SK-N-SH treated with all-trans-retinoic acid at 6 μM for 48 hours (cell line): ENCODE results near the gene MDC1.

Experiments
- ATAC-seq: fragments of 200-7000 bp; cut with Tn5 transposase; 3 replicates; pipeline ENCODE4 v1.9.1; 2020; ENCODE audit warnings: mild to moderate bottlenecking, moderate library complexity
- ARNTL ChIP-seq: fragments of 450-650 bp; formaldehyde crosslinking; IDR thresholded peaks from 2 replicates; pipeline ENCODE4 v1.5.0; 2020; ENCODE audit warnings: low read depth, mild to moderate bottlenecking, moderate library complexity, borderline replicate concordance
- BACH2 ChIP-seq: fragments of 250-450 bp; sonication (Bioruptor Pico); IDR thresholded peaks from 2 replicates; pipeline ENCODE4 v1.9.0; 2021; ENCODE audit warnings: mild to moderate bottlenecking, borderline replicate concordance
- CSDC2 ChIP-seq: fragments of 250-450 bp; sonication (Bioruptor Pico); IDR thresholded peaks from 2 replicates; pipeline ENCODE4 v1.5.0; 2020; ENCODE audit warnings: mild to moderate bottlenecking, moderate library complexity
- GLIS3 ChIP-seq: fragments of 250-450 bp; sonication (Bioruptor Pico); IDR thresholded peaks from 2 replicates; pipeline ENCODE4 v1.5.0; 2020; ENCODE audit warnings: mild to moderate bottlenecking, moderate library complexity
- ISL1 ChIP-seq: fragments of 250-450 bp; sonication (Bioruptor Pico); IDR thresholded peaks from 2 replicates; pipeline ENCODE4 v2.1.2; 2022; ENCODE audit warnings: mild to moderate bottlenecking, moderate library complexity
- OSR1 ChIP-seq: fragments of 250-450 bp; sonication (Bioruptor Pico); IDR thresholded peaks from 2 replicates; pipeline ENCODE4 v1.8.0; 2022; ENCODE audit warnings: moderate library complexity, mild to moderate bottlenecking, inconsistent platforms
- PATZ1 ChIP-seq: fragments of 250-450 bp; sonication (Bioruptor Pico); IDR thresholded peaks from 2 replicates; pipeline ENCODE4 v1.8.0; 2020; ENCODE audit warnings: mild to moderate bottlenecking, moderate library complexity, borderline replicate concordance
- PPARA ChIP-seq: fragments of 250-450 bp; sonication (Bioruptor Pico); IDR thresholded peaks from 2 replicates; pipeline ENCODE4 v1.5.0; 2020; ENCODE audit warnings: mild to moderate bottlenecking, borderline replicate concordance
- RARB ChIP-seq: fragments of 250-450 bp; sonication (Bioruptor Pico); IDR thresholded peaks from 2 replicates; pipeline ENCODE4 v1.8.0; 2021; ENCODE audit warnings: mild to moderate bottlenecking, moderate library complexity
- SNAI2 ChIP-seq: fragments of 250-450 bp; sonication (Bioruptor Pico); IDR thresholded peaks from 2 replicates; pipeline ENCODE4 v1.5.0; 2020; ENCODE audit warnings: mild to moderate bottlenecking, moderate library complexity
- TCF4 ChIP-seq: fragments of 250-450 bp; sonication (Bioruptor Pico); IDR thresholded peaks from 2 replicates; pipeline ENCODE4 v1.8.0; 2021; ENCODE audit warnings: mild to moderate bottlenecking, moderate library complexity, borderline replicate concordance
- TOX ChIP-seq: fragments of 250-450 bp; sonication (Bioruptor Pico); IDR thresholded peaks from 2 replicates; pipeline ENCODE4 v1.8.0; 2021; ENCODE audit warnings: mild to moderate bottlenecking, moderate library complexity, borderline replicate concordance
- ZC3H10 ChIP-seq: fragments of 250-450 bp; sonication (Bioruptor Pico); IDR thresholded peaks from 2 replicates; pipeline ENCODE4 v1.5.1; 2021; ENCODE audit warnings: mild to moderate bottlenecking, moderate library complexity
- ZFP3 ChIP-seq: fragments of 250-450 bp; sonication (Bioruptor Pico); IDR thresholded peaks from 2 replicates; pipeline ENCODE4 v1.5.0; 2020; ENCODE audit warnings: mild to moderate bottlenecking, moderate library complexity
- ZFP30 ChIP-seq: fragments of 450-650 bp; formaldehyde crosslinking; IDR thresholded peaks from 2 replicates; pipeline ENCODE4 v1.5.0; 2022; ENCODE audit warnings: mild to moderate bottlenecking, moderate library complexity
- ZNF565 ChIP-seq: fragments of 450-650 bp; formaldehyde crosslinking; conservative IDR thresholded peaks from 2 replicates; pipeline ENCODE4 v1.5.0; 2020; ENCODE audit warnings: low read depth, mild to moderate bottlenecking, moderate library complexity
- ZNF70 ChIP-seq: fragments of 450-650 bp; formaldehyde crosslinking; IDR thresholded peaks from 2 replicates; pipeline ENCODE4 v1.5.0; 2020; ENCODE audit warnings: mild to moderate bottlenecking, moderate library complexity
- TF ChIP-seq, protein P1 (sequence below): fragments of 250-450 bp; sonication (Bioruptor Pico); IDR thresholded peaks from 2 replicates; pipeline ENCODE4 v1.5.1; 2020; ENCODE audit warnings: low read depth, mild to moderate bottlenecking, moderate library complexity
- TF ChIP-seq, protein P2 (sequence below): fragments of 250-450 bp; sonication (Bioruptor Pico); IDR thresholded peaks from 2 replicates; pipeline ENCODE4 v1.8.0; 2021; ENCODE audit warnings: low read depth, mild to moderate bottlenecking, moderate library complexity, borderline replicate concordance
- TF ChIP-seq, protein P3 (sequence below): fragments of 250-450 bp; sonication (Bioruptor Pico); IDR thresholded peaks from 2 replicates; pipeline ENCODE4 v1.5.0; 2020; ENCODE audit warnings: mild to moderate bottlenecking, moderate library complexity
- TF ChIP-seq, protein P4 (sequence below): fragments of 250-450 bp; sonication (Bioruptor Pico); IDR thresholded peaks from 2 replicates; pipeline ENCODE4 v1.5.1; 2021; ENCODE audit warnings: mild to moderate bottlenecking, moderate library complexity

The MDC1 gene

DNA sequence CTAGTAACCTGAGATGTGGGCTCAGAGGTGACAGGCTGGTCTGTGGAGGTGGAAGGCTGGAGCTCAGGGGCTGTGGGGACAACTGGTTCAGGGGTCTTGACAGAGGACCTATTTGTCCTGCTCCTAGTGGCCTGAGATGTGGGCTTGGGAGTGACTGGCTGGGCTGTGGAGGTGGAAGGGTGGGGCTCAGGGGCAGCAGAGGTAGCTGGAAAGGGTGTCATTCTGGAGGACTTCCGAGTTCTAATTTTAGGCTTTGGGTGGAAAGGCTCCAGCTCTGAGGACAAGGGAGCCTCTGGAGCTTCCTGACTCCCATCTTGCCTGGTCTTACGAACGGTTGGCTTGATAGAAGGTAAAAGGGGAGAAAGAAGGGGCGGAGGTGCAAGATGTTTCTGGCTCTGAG lies 11.5 kb downstream of the MDC1 start (continued):
- TF ChIP-seq, protein P1, sequence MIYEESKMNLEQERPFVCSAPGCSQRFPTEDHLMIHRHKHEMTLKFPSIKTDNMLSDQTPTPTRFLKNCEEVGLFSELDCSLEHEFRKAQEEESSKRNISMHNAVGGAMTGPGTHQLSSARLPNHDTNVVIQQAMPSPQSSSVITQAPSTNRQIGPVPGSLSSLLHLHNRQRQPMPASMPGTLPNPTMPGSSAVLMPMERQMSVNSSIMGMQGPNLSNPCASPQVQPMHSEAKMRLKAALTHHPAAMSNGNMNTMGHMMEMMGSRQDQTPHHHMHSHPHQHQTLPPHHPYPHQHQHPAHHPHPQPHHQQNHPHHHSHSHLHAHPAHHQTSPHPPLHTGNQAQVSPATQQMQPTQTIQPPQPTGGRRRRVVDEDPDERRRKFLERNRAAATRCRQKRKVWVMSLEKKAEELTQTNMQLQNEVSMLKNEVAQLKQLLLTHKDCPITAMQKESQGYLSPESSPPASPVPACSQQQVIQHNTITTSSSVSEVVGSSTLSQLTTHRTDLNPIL (CRISPR knock-in tag): no peak
- TF ChIP-seq ZC3H10 (CRISPR knock-in tag) (no peak), ZFP30 (CRISPR knock-in tag) (no peak), ZFP3 (CRISPR knock-in tag) (no peak), ISL1 (no peak), RARB (no peak), TCF4 (CRISPR knock-in tag) (no peak), ZNF565 (no peak), PATZ1 (no peak), CSDC2 (CRISPR knock-in tag) (no peak), ARNTL (no peak)
- TF ChIP-seq, protein P2, sequence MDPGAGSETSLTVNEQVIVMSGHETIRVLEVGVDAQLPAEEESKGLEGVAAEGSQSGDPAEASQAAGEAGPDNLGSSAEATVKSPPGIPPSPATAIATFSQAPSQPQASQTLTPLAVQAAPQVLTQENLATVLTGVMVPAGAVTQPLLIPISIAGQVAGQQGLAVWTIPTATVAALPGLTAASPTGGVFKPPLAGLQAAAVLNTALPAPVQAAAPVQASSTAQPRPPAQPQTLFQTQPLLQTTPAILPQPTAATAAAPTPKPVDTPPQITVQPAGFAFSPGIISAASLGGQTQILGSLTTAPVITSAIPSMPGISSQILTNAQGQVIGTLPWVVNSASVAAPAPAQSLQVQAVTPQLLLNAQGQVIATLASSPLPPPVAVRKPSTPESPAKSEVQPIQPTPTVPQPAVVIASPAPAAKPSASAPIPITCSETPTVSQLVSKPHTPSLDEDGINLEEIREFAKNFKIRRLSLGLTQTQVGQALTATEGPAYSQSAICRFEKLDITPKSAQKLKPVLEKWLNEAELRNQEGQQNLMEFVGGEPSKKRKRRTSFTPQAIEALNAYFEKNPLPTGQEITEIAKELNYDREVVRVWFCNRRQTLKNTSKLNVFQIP (CRISPR knock-in tag): no peak

DNA sequence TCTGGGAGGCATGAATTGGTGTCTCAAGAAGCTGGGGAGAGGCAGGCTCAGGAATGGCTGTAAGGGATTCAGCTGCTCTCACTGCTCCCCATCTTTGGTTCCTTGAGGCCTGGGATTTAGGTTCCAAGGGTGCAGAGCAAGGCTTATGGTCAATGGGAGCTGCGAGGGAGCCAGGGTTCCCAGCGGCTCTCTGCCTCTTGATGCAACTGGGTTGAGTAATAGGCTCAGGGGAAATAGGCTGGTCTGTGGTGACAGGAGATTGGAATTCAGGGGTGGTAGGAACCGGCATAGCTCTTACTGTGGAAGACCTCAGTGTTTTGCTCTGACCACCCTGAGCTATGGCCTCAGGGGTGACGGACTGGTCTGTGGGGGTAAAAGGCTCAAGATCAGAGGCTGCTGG lies 13.3 kb downstream of the MDC1 start:
- TF ChIP-seq GLIS3 (CRISPR knock-in tag): no peak
- TF ChIP-seq, protein P3, sequence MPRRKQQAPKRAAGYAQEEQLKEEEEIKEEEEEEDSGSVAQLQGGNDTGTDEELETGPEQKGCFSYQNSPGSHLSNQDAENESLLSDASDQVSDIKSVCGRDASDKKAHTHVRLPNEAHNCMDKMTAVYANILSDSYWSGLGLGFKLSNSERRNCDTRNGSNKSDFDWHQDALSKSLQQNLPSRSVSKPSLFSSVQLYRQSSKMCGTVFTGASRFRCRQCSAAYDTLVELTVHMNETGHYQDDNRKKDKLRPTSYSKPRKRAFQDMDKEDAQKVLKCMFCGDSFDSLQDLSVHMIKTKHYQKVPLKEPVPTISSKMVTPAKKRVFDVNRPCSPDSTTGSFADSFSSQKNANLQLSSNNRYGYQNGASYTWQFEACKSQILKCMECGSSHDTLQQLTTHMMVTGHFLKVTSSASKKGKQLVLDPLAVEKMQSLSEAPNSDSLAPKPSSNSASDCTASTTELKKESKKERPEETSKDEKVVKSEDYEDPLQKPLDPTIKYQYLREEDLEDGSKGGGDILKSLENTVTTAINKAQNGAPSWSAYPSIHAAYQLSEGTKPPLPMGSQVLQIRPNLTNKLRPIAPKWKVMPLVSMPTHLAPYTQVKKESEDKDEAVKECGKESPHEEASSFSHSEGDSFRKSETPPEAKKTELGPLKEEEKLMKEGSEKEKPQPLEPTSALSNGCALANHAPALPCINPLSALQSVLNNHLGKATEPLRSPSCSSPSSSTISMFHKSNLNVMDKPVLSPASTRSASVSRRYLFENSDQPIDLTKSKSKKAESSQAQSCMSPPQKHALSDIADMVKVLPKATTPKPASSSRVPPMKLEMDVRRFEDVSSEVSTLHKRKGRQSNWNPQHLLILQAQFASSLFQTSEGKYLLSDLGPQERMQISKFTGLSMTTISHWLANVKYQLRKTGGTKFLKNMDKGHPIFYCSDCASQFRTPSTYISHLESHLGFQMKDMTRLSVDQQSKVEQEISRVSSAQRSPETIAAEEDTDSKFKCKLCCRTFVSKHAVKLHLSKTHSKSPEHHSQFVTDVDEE: no peak
- TF ChIP-seq SNAI2 (CRISPR knock-in tag): no peak
- no peak for TF ChIP-seq ARNTL
- no peak for TF ChIP-seq ZFP30 (CRISPR knock-in tag)
- TF ChIP-seq ZFP3 (CRISPR knock-in tag): no peak
- TF ChIP-seq ZNF70 (CRISPR knock-in tag): no peak
- TF ChIP-seq ZC3H10 (CRISPR knock-in tag): no peak
- TF ChIP-seq, protein P4, sequence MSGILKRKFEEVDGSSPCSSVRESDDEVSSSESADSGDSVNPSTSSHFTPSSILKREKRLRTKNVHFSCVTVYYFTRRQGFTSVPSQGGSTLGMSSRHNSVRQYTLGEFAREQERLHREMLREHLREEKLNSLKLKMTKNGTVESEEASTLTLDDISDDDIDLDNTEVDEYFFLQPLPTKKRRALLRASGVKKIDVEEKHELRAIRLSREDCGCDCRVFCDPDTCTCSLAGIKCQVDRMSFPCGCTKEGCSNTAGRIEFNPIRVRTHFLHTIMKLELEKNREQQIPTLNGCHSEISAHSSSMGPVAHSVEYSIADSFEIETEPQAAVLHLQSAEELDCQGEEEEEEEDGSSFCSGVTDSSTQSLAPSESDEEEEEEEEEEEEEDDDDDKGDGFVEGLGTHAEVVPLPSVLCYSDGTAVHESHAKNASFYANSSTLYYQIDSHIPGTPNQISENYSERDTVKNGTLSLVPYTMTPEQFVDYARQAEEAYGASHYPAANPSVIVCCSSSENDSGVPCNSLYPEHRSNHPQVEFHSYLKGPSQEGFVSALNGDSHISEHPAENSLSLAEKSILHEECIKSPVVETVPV: no peak
- TF ChIP-seq TOX (CRISPR knock-in tag): no peak
- TF ChIP-seq ISL1: no peak
- TF ChIP-seq, protein P2 (CRISPR knock-in tag): no peak
- TF ChIP-seq, protein P1 (CRISPR knock-in tag): no peak
- TF ChIP-seq BACH2 (CRISPR knock-in tag): no peak
- no peak for TF ChIP-seq PPARA (CRISPR knock-in tag)
- no peak for TF ChIP-seq ZNF565
- TF ChIP-seq OSR1 (CRISPR knock-in tag): no peak
- no peak for TF ChIP-seq PATZ1
- TF ChIP-seq CSDC2 (CRISPR knock-in tag): no peak
- no peak for ATAC-seq
